HG02610 (cell line): ENCODE results near the gene ZFYVE21.
"Not testable (repeated sequence)": the region's sequence is repeated elsewhere in the genome, so short reads cannot be mapped to it uniquely, and the experiment has no call there.

Experiments used
- ATAC-seq: cut with Tn5 transposase; IDR thresholded peaks from one replicate; pipeline ENCODE4 v1.9.1; 2021; ENCODE audit warnings: mild to moderate bottlenecking, moderate library complexity; ENCODE audit not compliant: unreplicated experiment

Gene ZFYVE21

GRCh38 chr14:103755060-103755459 lies 39.5 kb downstream of the ZFYVE21 start:
- ATAC-seq, result no peak

DNA sequence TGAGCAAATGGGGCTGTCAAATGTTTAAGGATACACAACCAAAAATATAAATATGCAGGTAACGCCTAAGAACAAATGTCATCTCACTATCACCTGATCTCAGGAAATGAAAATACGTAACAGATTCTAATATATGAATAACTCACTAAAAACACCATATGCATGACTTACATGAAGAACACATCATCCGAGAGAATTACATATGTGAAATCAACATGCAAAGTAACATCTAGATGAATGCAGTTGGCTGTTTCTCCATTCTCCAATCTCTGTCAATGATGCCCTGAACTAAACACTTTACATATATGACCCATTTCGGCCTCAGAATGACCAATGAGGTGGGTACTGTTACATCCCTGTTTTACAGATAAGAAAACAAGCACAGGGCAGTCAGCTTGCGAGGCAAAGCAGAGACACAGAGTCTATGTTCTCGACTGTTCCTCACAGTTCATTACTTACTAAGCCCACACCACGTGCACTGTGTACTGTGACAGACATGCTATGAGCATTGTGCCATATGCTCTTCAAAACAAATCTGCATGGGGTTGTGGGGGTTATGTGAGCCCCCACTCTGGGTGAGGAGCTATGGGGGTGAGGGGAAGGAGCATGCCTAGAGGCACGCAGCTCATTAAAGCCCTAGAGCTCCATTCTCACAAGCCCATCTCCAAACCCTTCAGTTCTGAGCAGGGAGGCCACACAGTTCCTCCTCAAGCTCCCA lies 42.6 kb downstream of the ZFYVE21 start:
- no peak for ATAC-seq

GRCh38 chr14:103762036-103762435 lies 46.4 kb downstream of the ZFYVE21 start:
- no peak for ATAC-seq

DNA sequence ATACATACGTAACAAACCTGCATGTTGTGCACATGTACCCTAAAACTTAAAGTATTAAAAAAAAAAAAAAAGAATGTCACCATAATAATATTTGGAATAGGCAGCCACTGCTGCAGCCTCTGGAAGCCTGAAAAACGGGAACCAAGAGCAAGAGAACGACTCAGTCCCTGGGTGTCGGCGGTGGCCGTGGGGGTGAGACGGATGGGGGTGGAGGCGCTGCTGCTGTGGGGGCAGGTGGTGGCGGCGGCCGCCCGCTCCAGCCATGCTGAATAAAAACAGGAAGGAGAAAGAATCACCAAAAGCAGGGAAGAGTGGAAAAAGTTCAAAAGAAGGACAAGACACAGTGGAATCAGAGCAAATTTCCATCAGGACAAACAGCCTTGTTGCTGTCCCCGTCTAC lies 46.9 kb downstream of the ZFYVE21 start:
- ATAC-seq, result no peak

DNA sequence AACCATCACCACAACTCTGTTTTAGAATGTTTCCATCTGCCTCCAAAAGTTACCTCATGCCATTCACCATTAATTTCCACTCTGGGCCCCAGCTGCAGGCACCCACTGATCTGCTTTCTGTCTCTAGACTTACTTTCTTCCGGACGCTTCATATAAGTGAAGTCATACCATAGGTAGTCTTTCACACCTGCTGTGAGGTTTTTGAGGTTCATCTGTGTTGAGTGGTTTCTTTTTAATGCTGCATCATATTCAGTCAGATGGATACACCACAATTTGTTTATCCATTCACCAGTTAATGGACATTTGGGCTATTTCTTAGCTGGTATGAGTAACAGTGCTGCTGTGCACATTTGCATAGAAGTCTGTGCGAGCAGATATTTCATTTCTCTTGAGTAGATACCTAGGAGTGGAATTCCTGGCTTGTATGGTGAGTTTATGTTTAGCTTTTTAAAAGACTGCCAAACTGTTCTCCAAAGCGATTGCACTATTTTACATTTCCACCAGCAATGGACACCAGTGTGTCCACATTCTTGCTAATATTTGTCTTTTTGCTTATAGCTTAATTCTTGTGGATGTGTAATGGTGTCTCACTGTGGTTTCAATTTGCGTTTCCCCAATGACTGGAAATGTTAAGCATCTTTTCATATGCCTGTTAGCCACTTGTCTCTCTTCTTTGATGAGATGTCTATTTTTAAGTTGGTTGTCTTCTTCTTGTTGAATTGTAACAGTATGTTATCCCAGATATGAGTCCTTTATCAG lies 48.3 kb downstream of the ZFYVE21 start:
- ATAC-seq, result peak; percentile 89

GRCh38 chr14:103765526-103765925 lies 49.9 kb downstream of the ZFYVE21 start:
- ATAC-seq, result no peak

DNA sequence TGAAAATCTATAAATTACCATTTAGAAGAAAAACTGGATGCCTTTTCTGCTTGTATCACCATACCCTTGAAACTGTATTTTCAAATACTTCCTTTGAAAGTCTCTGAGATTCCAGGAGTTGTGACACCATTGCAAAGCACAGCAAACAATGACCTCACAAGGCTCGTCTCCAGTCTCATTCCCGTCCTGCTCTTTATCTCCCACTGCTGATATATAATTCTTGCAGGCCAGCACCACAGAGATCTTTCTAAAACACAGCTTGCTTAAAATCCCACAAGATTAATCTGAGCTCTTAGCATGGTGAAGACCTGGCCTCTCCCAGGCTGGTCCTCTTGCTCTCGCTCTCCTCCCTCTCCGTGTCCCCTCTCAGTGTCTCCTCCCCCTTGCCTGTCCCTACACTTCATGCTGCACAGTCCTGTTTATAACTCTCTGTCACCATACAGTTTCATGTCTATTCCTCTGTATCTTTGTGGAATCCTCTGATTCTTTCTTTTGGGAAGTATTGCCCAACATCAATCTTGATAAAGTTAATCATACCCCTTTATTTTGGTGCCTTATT lies 51.8 kb downstream of the ZFYVE21 start:
- ATAC-seq, result no peak

DNA sequence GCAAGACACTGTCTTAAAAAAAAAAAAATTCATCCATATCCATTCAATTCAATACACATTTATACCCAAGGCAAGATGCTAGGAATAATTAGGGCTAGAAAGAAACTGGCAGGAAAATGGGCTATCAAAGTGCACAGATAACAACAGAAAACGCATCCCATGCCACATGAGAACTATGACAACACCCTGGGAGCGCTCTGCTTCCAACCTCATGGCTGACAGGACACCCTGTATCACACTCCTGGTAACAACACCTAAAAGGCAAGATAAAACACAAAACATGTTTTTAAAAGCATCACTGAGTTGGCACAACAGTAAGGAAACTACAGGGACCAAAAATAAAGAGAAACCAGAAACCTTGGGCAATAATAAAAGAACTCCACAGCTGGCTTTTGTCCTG lies 54.9 kb downstream of the ZFYVE21 start:
- ATAC-seq, result no peak

GRCh38 chr14:103770902-103771301 lies 55.3 kb downstream of the ZFYVE21 start:
- no peak for ATAC-seq

- ATAC-seq, result no peak
These were observed 56.6 kb downstream of the ZFYVE21 start for GRCh38 chr14:103772078-103772712.

- ATAC-seq, result no peak
These were observed 57.9 kb downstream of the ZFYVE21 start for GRCh38 chr14:103773521-103773920.

DNA sequence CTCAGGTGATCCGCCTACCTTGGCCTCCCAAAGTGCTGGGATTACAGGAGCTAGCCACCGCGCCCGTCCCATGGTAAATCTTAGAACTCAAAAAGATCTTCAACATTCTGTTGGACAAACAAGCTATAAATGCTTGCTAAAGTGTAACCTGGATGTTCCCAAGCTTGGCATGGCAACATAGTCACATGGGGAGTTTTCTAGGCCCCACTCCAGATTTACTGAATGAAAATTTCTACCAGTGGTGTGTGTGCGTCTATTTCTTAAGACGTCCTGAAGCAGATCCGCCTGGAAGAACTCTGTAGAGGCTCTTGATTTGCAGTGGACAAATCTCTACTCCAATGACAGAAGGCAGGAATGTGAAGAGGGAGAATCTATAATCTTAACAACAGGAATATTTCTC lies 59.9 kb downstream of the ZFYVE21 start:
- no peak for ATAC-seq

DNA sequence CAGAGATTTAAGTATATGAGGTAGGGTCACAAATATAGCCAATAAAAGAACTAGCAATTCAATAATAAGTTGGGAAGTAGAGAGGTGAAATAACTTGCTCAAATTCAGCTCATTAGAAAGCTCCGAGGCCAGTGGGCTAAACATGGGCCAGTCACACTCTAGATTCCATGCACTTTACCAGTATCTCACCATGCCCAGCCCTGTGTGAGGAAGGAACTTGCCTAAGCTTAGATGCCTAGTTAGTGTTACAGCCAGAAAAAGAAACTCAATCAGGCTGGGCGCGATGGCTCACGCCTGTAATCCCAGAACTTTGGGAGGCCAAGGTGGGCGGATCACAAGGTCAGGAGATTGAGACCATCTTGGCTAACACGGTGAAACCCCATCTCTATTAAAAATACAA lies 60.7 kb downstream of the ZFYVE21 start:
- not testable (repeated sequence) for ATAC-seq

GRCh38 chr14:103782376-103782775 lies 66.8 kb downstream of the ZFYVE21 start:
- ATAC-seq, result no peak
